Astrocyte of the spinal cord (primary cell): Measurements from ENCODE around the gene IL24.
A peak's percentile ranks its signal among the peaks of the same experiment; 100 is the strongest.

ENCODE experiments used
- DNase-seq: peaks from one replicate; pipeline ENCODE4 v3.0.0; 2011; ENCODE audit warnings: low read depth, low spot score
- H3K4me3 ChIP-seq: 2 replicates; pipeline ENCODE4 v1.5.1; 2011; ENCODE audit warnings: low read depth, mild to moderate bottlenecking, low read length, moderate library complexity
- in situ Hi-C: cut with HindIII; loops from 2 replicates; pipeline ENCODE4 v1.10.0; 2017; ENCODE audit warnings: low sequenced_read_pairs
- TF ChIP-seq, protein P1 (sequence below): IDR thresholded peaks from 2 replicates; pipeline ENCODE4 v1.5.1; 2012; ENCODE audit warnings: low read depth, mild to moderate bottlenecking, low read length, inconsistent platforms

The IL24 gene

DNA sequence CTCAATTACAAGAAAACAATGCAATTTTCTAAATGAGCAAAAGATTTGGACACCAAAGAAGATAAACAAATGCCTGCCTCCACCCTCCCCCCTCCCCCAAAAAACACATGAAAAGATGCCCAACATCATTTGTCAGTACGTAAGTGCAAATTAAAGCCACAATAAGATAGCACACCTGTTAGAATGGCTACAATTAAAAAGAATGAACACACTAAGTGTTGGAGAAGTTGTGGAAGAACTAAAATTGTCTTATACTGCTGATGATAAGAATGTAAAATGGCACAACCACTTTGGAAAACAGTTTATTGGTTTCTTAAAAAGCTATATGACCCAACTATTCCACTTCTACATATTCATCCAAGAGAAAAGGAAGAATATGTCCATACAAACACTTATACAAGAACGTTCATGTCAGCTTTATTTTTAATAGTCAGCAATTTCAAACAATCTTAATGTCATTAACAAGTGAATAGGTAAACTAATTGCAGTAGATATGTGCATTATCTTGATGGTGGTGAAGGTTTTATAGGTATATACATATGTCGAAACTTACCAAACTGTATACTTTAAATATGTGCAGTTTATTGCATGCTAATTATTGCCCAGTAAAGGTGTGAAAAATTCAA lies 21.4 kb upstream of the IL24 start:
- TF ChIP-seq, protein P1, sequence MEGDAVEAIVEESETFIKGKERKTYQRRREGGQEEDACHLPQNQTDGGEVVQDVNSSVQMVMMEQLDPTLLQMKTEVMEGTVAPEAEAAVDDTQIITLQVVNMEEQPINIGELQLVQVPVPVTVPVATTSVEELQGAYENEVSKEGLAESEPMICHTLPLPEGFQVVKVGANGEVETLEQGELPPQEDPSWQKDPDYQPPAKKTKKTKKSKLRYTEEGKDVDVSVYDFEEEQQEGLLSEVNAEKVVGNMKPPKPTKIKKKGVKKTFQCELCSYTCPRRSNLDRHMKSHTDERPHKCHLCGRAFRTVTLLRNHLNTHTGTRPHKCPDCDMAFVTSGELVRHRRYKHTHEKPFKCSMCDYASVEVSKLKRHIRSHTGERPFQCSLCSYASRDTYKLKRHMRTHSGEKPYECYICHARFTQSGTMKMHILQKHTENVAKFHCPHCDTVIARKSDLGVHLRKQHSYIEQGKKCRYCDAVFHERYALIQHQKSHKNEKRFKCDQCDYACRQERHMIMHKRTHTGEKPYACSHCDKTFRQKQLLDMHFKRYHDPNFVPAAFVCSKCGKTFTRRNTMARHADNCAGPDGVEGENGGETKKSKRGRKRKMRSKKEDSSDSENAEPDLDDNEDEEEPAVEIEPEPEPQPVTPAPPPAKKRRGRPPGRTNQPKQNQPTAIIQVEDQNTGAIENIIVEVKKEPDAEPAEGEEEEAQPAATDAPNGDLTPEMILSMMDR = no peak
- no peak overlapping the region for H3K4me3 ChIP-seq
- in situ Hi-C loops = no loop called here
- no peak for DNase-seq

DNA sequence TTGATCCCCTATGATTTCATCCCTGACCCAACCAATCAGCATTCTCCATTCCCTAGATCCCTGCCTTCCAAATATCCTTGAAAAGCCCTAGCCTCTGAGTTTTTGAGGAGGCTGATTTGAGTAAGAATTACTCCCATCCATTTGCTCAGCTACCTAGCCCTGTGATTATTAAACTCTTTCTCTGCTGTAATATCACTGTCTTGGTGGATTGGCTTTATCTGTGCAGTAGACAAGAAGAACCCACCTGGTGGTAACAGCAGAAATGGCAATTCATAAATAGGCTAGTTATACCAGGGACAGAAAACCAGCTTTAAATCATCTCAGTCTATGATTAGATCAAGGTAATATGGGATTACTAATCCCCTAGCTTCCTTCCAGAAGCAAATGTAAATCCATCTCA lies 18.8 kb upstream of the IL24 start:
- TF ChIP-seq, protein P1 = no peak

DNA sequence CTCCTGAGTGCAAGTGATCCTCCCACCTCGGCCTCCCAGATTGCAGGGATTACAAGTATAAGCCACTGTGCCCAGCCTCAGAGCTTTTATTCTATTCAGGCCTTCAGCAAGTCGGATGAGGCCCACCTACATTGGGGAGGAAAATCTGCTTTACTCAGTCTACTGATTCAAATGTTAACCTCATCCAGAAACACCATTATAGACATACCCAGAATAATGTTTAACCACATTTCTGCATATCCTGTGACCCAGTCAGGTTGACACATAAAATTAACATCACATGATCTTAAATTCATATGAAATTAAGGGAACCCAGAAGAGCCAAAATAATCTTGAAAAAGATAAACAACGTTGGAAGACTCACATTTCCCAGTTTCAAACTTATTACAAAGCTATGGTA lies 16.9 kb upstream of the IL24 start:
- no peak overlapping the region for H3K4me3 ChIP-seq
- in situ Hi-C loops = no loop called here
- TF ChIP-seq, protein P1 = no peak
- DNase-seq = no peak

More for the DNA sequence above, 18.8 kb upstream of the IL24 start:
- no peak overlapping the region for H3K4me3 ChIP-seq
- DNase-seq = no peak
- in situ Hi-C loops = no loop called here

DNA sequence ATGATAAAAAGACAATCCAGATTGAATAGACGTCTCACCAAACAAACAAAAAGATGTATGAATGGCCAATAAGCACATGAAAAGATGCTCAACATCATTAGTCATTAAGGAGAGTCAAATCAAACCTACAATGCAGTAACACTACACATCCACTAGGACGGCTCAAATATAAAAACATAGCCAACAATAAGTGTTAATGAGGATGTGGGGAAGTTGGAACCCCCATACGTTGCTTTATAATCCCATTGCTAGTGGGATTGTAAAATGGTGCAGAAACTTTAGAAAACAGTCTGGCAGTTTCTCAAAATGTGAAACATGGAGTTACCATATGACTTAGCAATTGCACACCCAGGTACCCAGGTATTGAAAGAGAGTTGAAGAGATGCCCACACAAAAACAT lies 14.7 kb upstream of the IL24 start:
- TF ChIP-seq, protein P1 = peak; percentile 20
- in situ Hi-C loops = no loop called here
- no peak overlapping the region for H3K4me3 ChIP-seq
- no peak for DNase-seq

DNA sequence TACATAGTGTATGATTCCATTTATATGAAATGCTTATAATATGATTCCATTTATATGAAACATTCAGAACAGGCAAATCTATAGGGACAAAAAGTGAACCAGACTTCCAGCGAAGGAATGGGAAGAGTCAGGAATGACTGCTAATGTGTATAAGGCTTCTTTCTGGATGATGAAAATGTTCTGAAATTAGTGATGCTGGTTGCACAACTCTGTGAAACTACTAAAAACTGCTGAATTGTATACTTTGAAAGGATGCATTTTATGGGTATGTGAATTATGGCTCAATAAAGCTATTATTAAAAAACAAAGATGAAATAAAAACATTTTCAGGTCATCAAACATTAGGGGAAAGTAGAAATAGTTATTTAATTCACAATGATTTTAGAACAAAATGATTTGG lies 14.1 kb upstream of the IL24 start:
- TF ChIP-seq, protein P1 = no peak

DNA sequence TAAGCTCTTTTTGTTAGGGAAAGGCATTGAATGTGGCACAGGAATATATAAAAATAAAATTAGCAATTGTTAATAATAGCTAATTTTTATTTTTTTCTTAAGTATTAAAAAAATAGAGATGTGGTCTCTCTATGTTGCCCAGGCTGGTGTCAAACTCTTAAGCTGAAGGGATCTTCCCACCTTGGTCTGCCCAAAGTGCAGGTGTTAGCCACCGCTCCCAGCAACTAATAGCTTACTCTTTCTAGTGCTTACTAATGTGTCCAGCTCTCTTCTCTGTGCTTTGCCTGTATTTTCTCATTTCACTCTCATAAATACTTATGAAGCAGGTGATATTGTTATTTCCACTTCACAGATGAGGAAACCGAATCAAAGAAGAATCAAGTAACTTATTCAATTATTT lies 13.4 kb upstream of the IL24 start:
- in situ Hi-C loops = no loop called here
- no peak for DNase-seq
- no peak overlapping the region for H3K4me3 ChIP-seq
- TF ChIP-seq, protein P1 = no peak

More for the DNA sequence above, 14.1 kb upstream of the IL24 start:
- DNase-seq = no peak
- H3K4me3 ChIP-seq = no peak overlapping the region
- in situ Hi-C loops = no loop called here
